Measurements from ENCODE around the gene DNMT3A. TPM values are rescaled to one million over a fixed set of nuclear protein-coding genes. Genes with fewer than 3 reads are reported as not detected.
A peak's percentile ranks its signal among the peaks of the same experiment; 100 is the strongest.

Gene DNMT3A
- total RNA-seq, 1 experiment from 2014 or later = 215 TPM

- Histone ChIP-seq H3K56ac (ENCODE audit: insufficient read length, low read depth, low read length) (no peak overlapping the region), H3T11ph (ENCODE audit: low read length) (no peak overlapping the region), H2BK15ac (ENCODE audit: low read depth, low read length) (no peak overlapping the region), H3K18ac (ENCODE audit: insufficient read length, low read depth, low read length) (no peak overlapping the region), H2BK5ac (ENCODE audit: insufficient read length, low read length) (no peak overlapping the region), H2BK12ac (ENCODE audit: insufficient read length, low read depth, low read length) (no peak overlapping the region), H3K9ac (ENCODE audit: extremely low read depth, insufficient read length, low read length) (no peak overlapping the region), H3K79me1 (ENCODE audit: insufficient read depth, low read depth, low read length, poor library complexity, severe bottlenecking) (no peaks in the 10 kb centered on the region), H2AFZ (ENCODE audit: low read length) (no peak overlapping the region), H4K5ac (ENCODE audit: insufficient read length, low read depth, low read length) (no peak overlapping the region), H4K91ac (ENCODE audit: insufficient read length, low read depth, low read length) (no peak overlapping the region), H3K14ac (ENCODE audit: insufficient read depth, low read length) (no peak overlapping the region), H2AK5ac (ENCODE audit: insufficient read length, low read length) (no peak overlapping the region), H3K23ac (ENCODE audit: insufficient read length, low read depth, low read length) (no peak overlapping the region), H3K79me2 (ENCODE audit: insufficient read depth, low read length) (no peaks in the 10 kb centered on the region), H4K8ac (replicated peaks; ENCODE audit: insufficient read length, low read depth, low read length) (no peak overlapping the region), H3K23me2 (ENCODE audit: insufficient read length, low read depth, low read length, poor library complexity, severe bottlenecking) (no peaks in the 10 kb centered on the region), H3K27me3 (ENCODE audit: insufficient read depth, low read length) (no peaks in the 10 kb centered on the region), H3K4me1 (ENCODE audit: insufficient read depth, low read length) (no peaks in the 10 kb centered on the region), H3K9me3 (ENCODE audit: control insufficient read depth, low read depth, low read length) (no peaks in the 10 kb centered on the region), H3K4ac (ENCODE audit: low read depth, low read length) (no peak overlapping the region), H3K27ac (ENCODE audit: insufficient read length, low read depth, low read length) (no peak overlapping the region), H2BK120ac (ENCODE audit: low read depth, low read length, poor library complexity, severe bottlenecking) (no peak overlapping the region), H2BK20ac (ENCODE audit: low read depth, low read length, poor library complexity, severe bottlenecking) (no peak overlapping the region), H4K20me1 (ENCODE audit: control insufficient read depth, insufficient read depth, insufficient read length) (no peaks in the 10 kb centered on the region), H3K4me2 (ENCODE audit: insufficient read depth, insufficient read length, low read length) (no peak overlapping the region)
- H3K27me3 Mint-ChIP-seq (ENCODE audit: low read depth) = 0 out of 2 replicates have a peak, but pooled peaks cover under 1% of the 10 kb centered on the region
- H3K27ac Mint-ChIP-seq = peak overlapping the region in 1 of 3 experiments; percentile 80; a peak in 2 of 7 replicates
- no peaks in the 10 kb centered on the region for H3K9me3 Mint-ChIP-seq
- peaks cover 18 to 30% (median 20%) of the 10 kb centered on the region in 3 experiments for H3K36me3 Mint-ChIP-seq (ENCODE audit: insufficient read depth in 1 of 3, low read depth in 3 of 3)
- WGBS (ENCODE audit: extremely low coverage, insufficient read length, low lambda C conversion rate) = no CpG with 5 or more reads among the region's 6 CpGs
- H3K4me3 Mint-ChIP-seq = no peak overlapping the region
- TF ChIP-seq, protein P1, sequence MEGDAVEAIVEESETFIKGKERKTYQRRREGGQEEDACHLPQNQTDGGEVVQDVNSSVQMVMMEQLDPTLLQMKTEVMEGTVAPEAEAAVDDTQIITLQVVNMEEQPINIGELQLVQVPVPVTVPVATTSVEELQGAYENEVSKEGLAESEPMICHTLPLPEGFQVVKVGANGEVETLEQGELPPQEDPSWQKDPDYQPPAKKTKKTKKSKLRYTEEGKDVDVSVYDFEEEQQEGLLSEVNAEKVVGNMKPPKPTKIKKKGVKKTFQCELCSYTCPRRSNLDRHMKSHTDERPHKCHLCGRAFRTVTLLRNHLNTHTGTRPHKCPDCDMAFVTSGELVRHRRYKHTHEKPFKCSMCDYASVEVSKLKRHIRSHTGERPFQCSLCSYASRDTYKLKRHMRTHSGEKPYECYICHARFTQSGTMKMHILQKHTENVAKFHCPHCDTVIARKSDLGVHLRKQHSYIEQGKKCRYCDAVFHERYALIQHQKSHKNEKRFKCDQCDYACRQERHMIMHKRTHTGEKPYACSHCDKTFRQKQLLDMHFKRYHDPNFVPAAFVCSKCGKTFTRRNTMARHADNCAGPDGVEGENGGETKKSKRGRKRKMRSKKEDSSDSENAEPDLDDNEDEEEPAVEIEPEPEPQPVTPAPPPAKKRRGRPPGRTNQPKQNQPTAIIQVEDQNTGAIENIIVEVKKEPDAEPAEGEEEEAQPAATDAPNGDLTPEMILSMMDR (conservative IDR thresholded peaks at IDR 0.05) = no peak
- peaks cover 11 to 17% of the 10 kb centered on the region in 2 experiments; a peak in 3 of 4 replicates for H3K4me1 Mint-ChIP-seq
- DNase-seq = no peak
These were observed 46.8 kb upstream of the DNMT3A start for GRCh38 chr2:25388491-25388890.

All from H9 (cell line).